ENCODE results near the gene ASIC2.

Gene ASIC2

GRCh38 chr17:33242375-33243124, 50.5 kb downstream of the ASIC2 start:
- DNase-seq (ENCODE audit: low read depth) = no peak

- no peak for DNase-seq (ENCODE audit: low read depth)
Measured at GRCh38 chr17:33241390-33241789, 51.7 kb downstream of the ASIC2 start.

- no peak for DNase-seq (ENCODE audit: low read depth)
Measured at GRCh38 chr17:33240362-33240761, 52.7 kb downstream of the ASIC2 start.

- DNase-seq (ENCODE audit: low read depth) = no peak
Measured at GRCh38 chr17:33239702-33240101, 53.4 kb downstream of the ASIC2 start.

- DNase-seq (ENCODE audit: low read depth) = no peak
Measured at GRCh38 chr17:33234930-33235685, 58.0 kb downstream of the ASIC2 start.

GRCh38 chr17:33234233-33234632, 58.9 kb downstream of the ASIC2 start:
- DNase-seq (ENCODE audit: low read depth) = no peak

GRCh38 chr17:33233811-33234177, 59.3 kb downstream of the ASIC2 start:
- no peak for DNase-seq (ENCODE audit: low read depth)

GRCh38 chr17:33229499-33229898, 63.6 kb downstream of the ASIC2 start:
- no peak for DNase-seq (ENCODE audit: low read depth)

GRCh38 chr17:33229028-33229427, 64.1 kb downstream of the ASIC2 start:
- no peak for DNase-seq (ENCODE audit: low read depth)

GRCh38 chr17:33228548-33228947, 64.5 kb downstream of the ASIC2 start:
- DNase-seq (ENCODE audit: low read depth) = no peak

- DNase-seq (ENCODE audit: low read depth) = no peak
Measured at GRCh38 chr17:33227911-33228310, 65.2 kb downstream of the ASIC2 start.

GRCh38 chr17:33225994-33226393, 67.1 kb downstream of the ASIC2 start:
- no peak for DNase-seq (ENCODE audit: low read depth)

- no peak for DNase-seq (ENCODE audit: low read depth)
Measured at GRCh38 chr17:33225509-33225908, 67.6 kb downstream of the ASIC2 start.

- DNase-seq (ENCODE audit: low read depth) = no peak
Measured at GRCh38 chr17:33220036-33220435, 73.1 kb downstream of the ASIC2 start.

- no peak for DNase-seq (ENCODE audit: low read depth)
Measured at GRCh38 chr17:33218698-33219601, 74.1 kb downstream of the ASIC2 start.

GRCh38 chr17:33217891-33218290, 75.2 kb downstream of the ASIC2 start:
- DNase-seq (ENCODE audit: low read depth) = no peak

GRCh38 chr17:33214996-33215395, 78.1 kb downstream of the ASIC2 start:
- DNase-seq (ENCODE audit: low read depth) = no peak

GRCh38 chr17:33210285-33210684, 82.8 kb downstream of the ASIC2 start:
- no peak for DNase-seq (ENCODE audit: low read depth)

- no peak for DNase-seq (ENCODE audit: low read depth)
Measured at GRCh38 chr17:33209671-33210070, 83.4 kb downstream of the ASIC2 start.

GRCh38 chr17:33207231-33207630, 85.9 kb downstream of the ASIC2 start:
- DNase-seq (ENCODE audit: low read depth) = no peak

GRCh38 chr17:33205552-33205951, 87.5 kb downstream of the ASIC2 start:
- DNase-seq (ENCODE audit: low read depth) = no peak

GRCh38 chr17:33204701-33205100, 88.4 kb downstream of the ASIC2 start:
- DNase-seq (ENCODE audit: low read depth) = no peak

- DNase-seq (ENCODE audit: low read depth) = no peak
Measured at GRCh38 chr17:33204156-33204555, 88.9 kb downstream of the ASIC2 start.
